Activated T-cell treated with anti-CD3 and anti-CD28 coated beads for 48 hours (primary cell): ENCODE measurements around the gene SYTL3.

ENCODE experiments used
- DNase-seq: peaks from one replicate; pipeline ENCODE4 v3.0.0-alpha.2; 2020; ENCODE audit warnings: low read depth

Gene SYTL3

GRCh38 chr6:158729906-158730540 lies 80.2 kb downstream of the SYTL3 start:
- no peak for DNase-seq

GRCh38 chr6:158730541-158730907 lies 80.7 kb downstream of the SYTL3 start:
- no peak for DNase-seq

- no peak for DNase-seq
Observed at GRCh38 chr6:158735009-158735408, 85.2 kb downstream of the SYTL3 start.

GRCh38 chr6:158737082-158737709 lies 87.3 kb downstream of the SYTL3 start:
- no peak for DNase-seq

- no peak for DNase-seq
Observed at GRCh38 chr6:158737710-158738615, 88.1 kb downstream of the SYTL3 start.

- DNase-seq = no peak
Observed at GRCh38 chr6:158739673-158740072, 89.8 kb downstream of the SYTL3 start.

GRCh38 chr6:158743033-158743651 lies 93.3 kb downstream of the SYTL3 start:
- no peak for DNase-seq

- no peak for DNase-seq
Observed at GRCh38 chr6:158744986-158745430, 95.2 kb downstream of the SYTL3 start.

- DNase-seq = no peak
Observed at GRCh38 chr6:158751224-158751623, 101.4 kb downstream of the SYTL3 start.

- DNase-seq = no peak
Observed at GRCh38 chr6:158751921-158752320, 102.1 kb downstream of the SYTL3 start.

- DNase-seq = no peak
Observed at GRCh38 chr6:158752613-158753012, 102.8 kb downstream of the SYTL3 start.

GRCh38 chr6:158753811-158754210 lies 104.0 kb downstream of the SYTL3 start:
- no peak for DNase-seq

- DNase-seq = no peak
Observed at GRCh38 chr6:158754738-158755137, 104.9 kb downstream of the SYTL3 start.

GRCh38 chr6:158755636-158756035 lies 105.8 kb downstream of the SYTL3 start:
- no peak for DNase-seq

GRCh38 chr6:158756126-158756525 lies 106.3 kb downstream of the SYTL3 start:
- no peak for DNase-seq

- no peak for DNase-seq
Observed at GRCh38 chr6:158756977-158757752, 107.3 kb downstream of the SYTL3 start.

GRCh38 chr6:158757753-158758090 lies 107.9 kb downstream of the SYTL3 start:
- DNase-seq = no peak

GRCh38 chr6:158758451-158758860 lies 108.6 kb downstream of the SYTL3 start:
- DNase-seq = no peak

GRCh38 chr6:158758941-158759479 lies 109.2 kb downstream of the SYTL3 start:
- DNase-seq = no peak

GRCh38 chr6:158759966-158760617 lies 110.2 kb downstream of the SYTL3 start:
- DNase-seq = no peak
